Tibial artery (tissue), 4 donors: ENCODE measurements around the gene BRD2.

Experiments used
- DNase-seq, 2 donors: peaks; one replicate each; pipeline ENCODE4 v3.0.0-alpha.2; 2019
- H3K27ac ChIP-seq, 2 donors: fragments of 200-600 bp; sonication (generic) in 1 of 2; 1 replicate in 1 of 2; 2 replicates in 1 of 2; pipeline ENCODE4 v1.5.1; 2018 to 2019; ENCODE audit warnings: mild to moderate bottlenecking in 1 of 2
- H3K27me3 ChIP-seq, 2 donors: fragments of 200-600 bp; sonication (generic) in 1 of 2; one replicate each; pipeline versions ENCODE4 v1.5.1 to v1.6.0; 2016 to 2019
- H3K36me3 ChIP-seq, 3 donors: fragments of 200-600 bp; sonication (generic) in 2 of 3; one replicate each; pipeline ENCODE4 v1.5.1; 2016 to 2019; ENCODE audit warnings: mild to moderate bottlenecking in 2 of 3
- H3K4me1 ChIP-seq, 4 donors: fragments of 200-600 bp; sonication (generic) in 2 of 4; 1 replicate in 3 of 4; 2 replicates in 1 of 4; pipeline ENCODE4 v1.5.1; 2016 to 2019
- H3K4me3 ChIP-seq, 2 donors: fragments of 200-600 bp; sonication (generic) in 1 of 2; 1 replicate in 1 of 2; 2 replicates in 1 of 2; pipeline ENCODE4 v1.5.1; 2018 to 2019; ENCODE audit warnings: mild to moderate bottlenecking in 2 of 2
- H3K9me3 ChIP-seq, 3 donors: fragments of 200-600 bp; sonication (generic) in 1 of 3; one replicate each; pipeline ENCODE4 v1.5.1; 2016 to 2019
- CTCF ChIP-seq, 2 experiments: fragments of 200-600 bp in 1 of 2; fragments of 450-650 bp in 1 of 2; IDR thresholded peaks; one replicate each; pipeline ENCODE4 v1.5.1; 2017 to 2019; ENCODE audit warnings: antibody characterized with exemption in 2 of 2, mild to moderate bottlenecking in 1 of 2, moderate library complexity in 1 of 2
- intact Hi-C: fragments of 100-400 bp; cut with DNase I; formaldehyde crosslinking; loops from one replicate; pipeline ENCODE4 v1.15.0; 2023; ENCODE audit warnings: low total_unique reads

The BRD2 gene

GRCh38 chr6:33017018-33017417 lies 48.6 kb downstream of the BRD2 start:
- no peak overlapping the region for H3K4me3 ChIP-seq
- no peaks in the 10 kb centered on the region for H3K36me3 ChIP-seq
- H3K27me3 ChIP-seq, result peaks cover 0 to 14% of the 10 kb centered on the region in 2 donors
- no peak for TF ChIP-seq CTCF (IDR thresholded peaks at IDR 0.05)
- H3K4me1 ChIP-seq, result peaks cover 0 to 20% (median 5%) of the 10 kb centered on the region in 4 donors
- no peaks in the 10 kb centered on the region for H3K9me3 ChIP-seq
- DNase-seq, result no peak
- intact Hi-C loops, result loop anchor here (5.0 to 10.0 kb wide), 2 partner anchors 75 to 108 kb away; no protein-coding TSS in a partner anchor
- H3K27ac ChIP-seq, result no peak overlapping the region

- Histone ChIP-seq H3K27me3 (peaks cover 0 to 13% of the 10 kb centered on the region in 2 donors), H3K27ac (peak overlapping the region; percentile 67 to 69), H3K36me3 (no peaks in the 10 kb centered on the region), H3K4me3 (no peak overlapping the region), H3K9me3 (no peaks in the 10 kb centered on the region), H3K4me1 (peaks cover 0 to 20% (median 5%) of the 10 kb centered on the region in 4 donors)
- intact Hi-C loops, result loop anchor here (5.0 to 10.0 kb wide), 2 partner anchors 74 to 107 kb away; no protein-coding TSS in a partner anchor
- no peak for DNase-seq
- TF ChIP-seq CTCF (IDR thresholded peaks at IDR 0.05), result no peak
These were observed 49.4 kb downstream of the BRD2 start for GRCh38 chr6:33017694-33018353.

- peak overlapping the region; percentile 67 to 69 for H3K27ac ChIP-seq
- peaks cover 0 to 20% (median 5%) of the 10 kb centered on the region in 4 donors for H3K4me1 ChIP-seq
- no peaks in the 10 kb centered on the region for H3K9me3 ChIP-seq
- DNase-seq, result no peak
- H3K4me3 ChIP-seq, result peak overlapping the region; percentile 10 to 32
- H3K36me3 ChIP-seq, result no peaks in the 10 kb centered on the region
- intact Hi-C loops, result loop anchor here (5.0 to 10.0 kb wide), 2 partner anchors 74 to 106 kb away; no protein-coding TSS in a partner anchor
- TF ChIP-seq CTCF (IDR thresholded peaks at IDR 0.05), result no peak
- H3K27me3 ChIP-seq, result peaks cover 0 to 12% of the 10 kb centered on the region in 2 donors
These were observed 50.0 kb downstream of the BRD2 start for GRCh38 chr6:33018418-33018817.

GRCh38 chr6:33018904-33019303 lies 50.5 kb downstream of the BRD2 start:
- H3K9me3 ChIP-seq, result no peaks in the 10 kb centered on the region
- H3K27ac ChIP-seq, result peak overlapping the region; percentile 67 to 69
- TF ChIP-seq CTCF (IDR thresholded peaks at IDR 0.05), result no peak
- peaks cover 0 to 20% (median 5%) of the 10 kb centered on the region in 4 donors for H3K4me1 ChIP-seq
- H3K36me3 ChIP-seq, result no peaks in the 10 kb centered on the region
- peak overlapping the region; percentile 10 to 32 for H3K4me3 ChIP-seq
- peaks cover 0 to 7% of the 10 kb centered on the region in 2 donors for H3K27me3 ChIP-seq
- intact Hi-C loops, result loop anchor here (5.0 to 10.0 kb wide), 2 partner anchors 73 to 106 kb away; no protein-coding TSS in a partner anchor
- DNase-seq, result peak; percentile 79 to 85

- H3K27me3 ChIP-seq, result peaks cover 0 to 2% of the 10 kb centered on the region in 2 donors
- intact Hi-C loops, result loop anchor here (5.0 to 10.0 kb wide), 2 partner anchors 73 to 105 kb away; no protein-coding TSS in a partner anchor
- peak overlapping the region; percentile 67 to 69 for H3K27ac ChIP-seq
- H3K4me3 ChIP-seq, result peak overlapping the region; percentile 10 to 32
- H3K9me3 ChIP-seq, result no peaks in the 10 kb centered on the region
- no peak for TF ChIP-seq CTCF (IDR thresholded peaks at IDR 0.05)
- no peak for DNase-seq
- no peaks in the 10 kb centered on the region for H3K36me3 ChIP-seq
- peaks cover 0 to 20% (median 5%) of the 10 kb centered on the region in 4 donors for H3K4me1 ChIP-seq
These were observed 51.0 kb downstream of the BRD2 start for GRCh38 chr6:33019372-33019771.
